HCT116 (cell line): ENCODE measurements around the gene ZNF385A. TPM values are rescaled to one million over a fixed set of nuclear protein-coding genes. Genes with fewer than 3 reads are reported as not detected.

Experiments used
- ATAC-seq: fragments of 200-7000 bp; cut with Tn5 transposase; 2 replicates; pipeline ENCODE4 v1.9.1; 2020; ENCODE audit warnings: mild to moderate bottlenecking, moderate library complexity
- BruUV-seq: library from RNA; stranded (reverse); fragments of 400-500 nt; replicated peaks from 2 replicates; lab custom pipeline; 2021; lab: Mats Ljungman, UMichigan
- CTCF ChIA-PET: fragments of 300-600 bp; sonication (Branson Sonifier 250); formaldehyde crosslinking; loops from one replicate; lab custom pipeline; 2021; ENCODE audit warnings: antibody characterized with exemption; lab: Charles Lee
- POLR2A ChIA-PET: fragments of 300-600, 350-600 bp; sonication (Branson Sonifier 250); formaldehyde crosslinking; loops from one replicate; lab custom pipeline; 2021; ENCODE audit warnings: antibody characterized with exemption; lab: Charles Lee
- RAD21 ChIA-PET, 2 experiments: fragments of 300-600 bp; sonication (Branson Sonifier 250); formaldehyde crosslinking; loops; one replicate each; lab custom pipeline; 2023; ENCODE audit warnings: low total read pairs in 2 of 2; ENCODE audit not compliant: uncharacterized antibody in 2 of 2, unreplicated experiment in 2 of 2, low non-redundant PET in 1 of 2; lab: Charles Lee
- DNase-seq: peaks from one replicate; pipeline ENCODE4 v3.0.0-alpha.2; 2010; ENCODE audit warnings: low read depth, low spot score
- H2AFZ ChIP-seq: fragments of 200-600 bp; shearing (Covaris generic), sonication (generic); 2 replicates; pipeline ENCODE4 v1.6.1; 2017; ENCODE audit warnings: low read depth, mixed run types, mixed read lengths, antibody characterized with exemption, low read length; ENCODE audit not compliant: poor library complexity, severe bottlenecking
- H3K27ac ChIP-seq: 2 replicates; pipeline ENCODE4 v1.5.1; 2012; ENCODE audit warnings: low read depth, low read length
- H3K27me3 ChIP-seq: fragments of 200-600 bp; sonication (generic); 2 replicates; pipeline ENCODE4 v1.6.1; 2016; ENCODE audit warnings: mixed run types, low read length, mixed read lengths; ENCODE audit not compliant: insufficient read depth
- H3K36me3 ChIP-seq, 2 experiments: fragments of 200-500 bp in 1 of 2; fragments of 200-600 bp in 1 of 2; sonication (Bioruptor generic) in 1 of 2; sonication (generic) in 1 of 2; 2 replicates each; pipeline versions ENCODE4 v1.5.1 to v1.6.1; 2014 to 2016; ENCODE audit warnings: low read length in 2 of 2, inconsistent platforms in 1 of 2, mixed read lengths in 1 of 2, mixed run types in 1 of 2; ENCODE audit not compliant: insufficient read depth in 2 of 2, control insufficient read depth in 1 of 2
- H3K4me1 ChIP-seq, 2 experiments: fragments of 200-600 bp in 1 of 2; sonication (generic) in 1 of 2; 2 replicates each; pipeline versions ENCODE4 v1.5.1 to v1.6.1; 2012 to 2017; ENCODE audit warnings: low read length in 2 of 2, inconsistent platforms in 1 of 2, mild to moderate bottlenecking in 1 of 2, mixed read lengths in 1 of 2, mixed run types in 1 of 2, moderate library complexity in 1 of 2; ENCODE audit not compliant: insufficient read depth in 2 of 2, control insufficient read depth in 1 of 2
- H3K4me2 ChIP-seq: fragments of 200-600 bp; sonication (generic); 2 replicates; pipeline ENCODE4 v1.6.1; 2017; ENCODE audit warnings: mixed run types, low read length, mixed read lengths
- H3K4me3 ChIP-seq, 2 experiments: fragments of 200-600 bp in 1 of 2; sonication (generic) in 1 of 2; replicated peaks in 1 of 2; 2 replicates each; pipeline ENCODE4 v1.5.1; 2011 to 2016; ENCODE audit warnings: low read length in 2 of 2, control low read depth in 1 of 2, low read depth in 1 of 2, mild to moderate bottlenecking in 1 of 2, mixed read lengths in 1 of 2, mixed run types in 1 of 2
- H3K79me2 ChIP-seq: fragments of 200-600 bp; sonication (generic); 2 replicates; pipeline ENCODE4 v1.6.1; 2017; ENCODE audit warnings: mild to moderate bottlenecking, mixed run types, low read length, moderate library complexity, mixed read lengths; ENCODE audit not compliant: insufficient read depth
- H3K9ac ChIP-seq: fragments of 200-600 bp; sonication (generic); 2 replicates; pipeline ENCODE4 v1.6.1; 2016; ENCODE audit warnings: low read length, mixed read lengths
- H3K9me2 ChIP-seq: fragments of 200-600 bp; sonication (generic), shearing (Covaris generic); 2 replicates; pipeline ENCODE4 v1.6.1; 2017; ENCODE audit warnings: mixed run types, mild to moderate bottlenecking, moderate library complexity; ENCODE audit not compliant: insufficient read depth
- H3K9me3 ChIP-seq, 2 experiments: fragments of 200-500 bp in 1 of 2; fragments of 200-600 bp in 1 of 2; sonication (Bioruptor generic) in 1 of 2; sonication (generic) in 1 of 2; 2 replicates each; pipeline ENCODE4 v1.6.1; 2014 to 2017; ENCODE audit warnings: low read length in 2 of 2, mixed read lengths in 2 of 2, inconsistent platforms in 1 of 2, low read depth in 1 of 2, mild to moderate bottlenecking in 1 of 2, mixed run types in 1 of 2, moderate library complexity in 1 of 2; ENCODE audit not compliant: control insufficient read depth in 1 of 2, insufficient read depth in 1 of 2
- H4K20me1 ChIP-seq: fragments of 200-600 bp; sonication (generic), shearing (Covaris generic); 2 replicates; pipeline ENCODE4 v1.6.1; 2017; ENCODE audit warnings: mixed run types, mild to moderate bottlenecking, moderate library complexity; ENCODE audit not compliant: insufficient read depth
- EGR1 ChIP-seq: IDR thresholded peaks from 2 replicates; pipeline ENCODE4 v1.6.1; 2012; ENCODE audit warnings: low read depth
- ELF1 ChIP-seq: IDR thresholded peaks from 2 replicates; pipeline ENCODE4 v1.6.1; 2012; ENCODE audit warnings: low read depth, borderline replicate concordance
- EZH2phosphoT487 ChIP-seq: fragments of 200-600 bp; IDR thresholded peaks from 2 replicates; pipeline ENCODE4 v1.6.1; 2018; ENCODE audit warnings: antibody characterized with exemption, borderline replicate concordance
- FOSL1 ChIP-seq: IDR thresholded peaks from 2 replicates; pipeline ENCODE4 v1.6.1; 2012; ENCODE audit warnings: low read depth
- JUND ChIP-seq: IDR thresholded peaks from 2 replicates; pipeline ENCODE4 v1.6.1; 2012
- RAD21 ChIP-seq: IDR thresholded peaks from 2 replicates; pipeline ENCODE4 v1.6.1; 2012; ENCODE audit warnings: low read depth, mild to moderate bottlenecking
- SP1 ChIP-seq: IDR thresholded peaks from 2 replicates; pipeline ENCODE4 v1.6.1; 2012; ENCODE audit warnings: low read depth
- SRF ChIP-seq: IDR thresholded peaks from 2 replicates; pipeline ENCODE4 v1.6.1; 2012; ENCODE audit warnings: low read depth
- ZFX ChIP-seq: fragments of 450-650 bp; IDR thresholded peaks from 2 replicates; pipeline ENCODE4 v1.6.1; 2017
- ZNF274 ChIP-seq: fragments of 200-500 bp; sonication (Bioruptor generic); IDR thresholded peaks from 2 replicates; pipeline ENCODE4 v1.6.1; 2014; ENCODE audit warnings: mild to moderate bottlenecking, low read depth, low read length, inconsistent platforms
- intact Hi-C: fragments of 100-400 bp; cut with micrococcal nuclease; formaldehyde crosslinking; loops from 2 replicates; pipeline ENCODE4 v1.10.0; 2022
- total RNA-seq: library from RNA; stranded (reverse); gene quantifications from one replicate; pipeline ENCODE4 v1.2.1, GENCODE V29; 2021; ENCODE audit not compliant: unreplicated experiment
- TF ChIP-seq, protein P1 (sequence below), 3 experiments: fragments of 200-600 bp in 1 of 3; sonication (generic) in 1 of 3; IDR thresholded peaks in 2 of 3; conservative IDR thresholded peaks in 1 of 3; 2 replicates each; pipeline ENCODE4 v1.5.1; 2012 to 2017; ENCODE audit warnings: low read depth in 2 of 3, low read length in 2 of 3, antibody characterized with exemption in 1 of 3, borderline replicate concordance in 1 of 3, control low read depth in 1 of 3, mild to moderate bottlenecking in 1 of 3, mixed read lengths in 1 of 3, mixed run types in 1 of 3, moderate library complexity in 1 of 3; ENCODE audit not compliant: insufficient read depth in 1 of 3
- TF ChIP-seq, protein P2 (sequence below): IDR thresholded peaks from 2 replicates; pipeline ENCODE4 v1.6.1; 2012
- TF ChIP-seq, protein P3 (sequence below): IDR thresholded peaks from 2 replicates; pipeline ENCODE4 v1.6.1; 2012

Gene ZNF385A
- total RNA-seq, 1 experiment from 2014 or later: 34.7 TPM

DNA sequence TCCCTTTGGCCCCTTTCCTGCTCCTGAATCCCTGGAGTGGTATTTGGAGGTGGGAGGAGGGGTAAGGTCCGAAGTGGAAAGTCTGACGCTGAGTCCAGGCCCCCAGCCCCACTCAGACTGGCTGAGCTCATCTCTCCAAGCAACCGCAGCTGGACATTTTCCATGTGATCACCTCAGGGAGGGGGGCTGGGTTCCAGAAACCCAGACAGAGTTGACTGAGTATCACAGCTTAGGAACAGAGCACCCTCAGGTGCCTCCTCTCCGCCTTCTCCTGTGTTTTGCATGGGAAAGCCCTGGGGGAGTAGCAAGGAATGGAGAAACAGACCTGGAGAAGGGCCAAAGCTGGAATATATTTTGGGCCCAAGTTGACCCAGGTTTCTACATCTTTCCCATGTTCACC, 42.6 kb upstream of the ZNF385A start:
- ChIA-PET CTCF (interaction anchor here (2.3 kb wide), 1 partner anchor 28 kb away, joined by 10 read pairs; no protein-coding TSS in a partner anchor), RAD21 (no interaction called here)

DNA sequence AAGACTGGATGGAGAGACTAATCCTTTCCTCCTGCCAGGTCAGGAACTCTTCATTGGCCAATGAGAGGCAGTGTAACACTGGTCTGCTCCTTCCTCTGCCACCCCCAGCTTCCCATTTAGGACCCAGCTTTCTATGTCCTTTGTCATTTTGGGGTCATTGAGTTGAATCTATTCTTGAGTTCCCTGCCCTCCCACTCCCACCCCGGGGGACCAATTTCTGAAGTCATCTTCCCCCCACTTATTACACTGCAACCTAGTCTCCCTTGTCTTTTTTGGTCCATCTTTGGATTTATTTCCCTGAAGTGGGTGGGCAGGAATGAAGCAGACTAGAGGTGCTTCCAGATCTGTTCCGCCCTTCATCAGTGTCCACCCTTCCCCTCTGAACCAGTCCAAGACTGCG, 42.2 kb upstream of the ZNF385A start:
- Histone ChIP-seq H4K20me1 (no peaks in the 10 kb centered on the region), H3K4me1 (peaks cover 3 to 28% of the 10 kb centered on the region in 2 experiments), H2AFZ (no peak overlapping the region), H3K9me2 (no peaks in the 10 kb centered on the region), H3K4me2 (no peak overlapping the region), H3K79me2 (no peaks in the 10 kb centered on the region), H3K4me3 (no peak overlapping the region), H3K9ac (no peak overlapping the region), H3K27ac (no peak overlapping the region), H3K9me3 (no peaks in the 10 kb centered on the region), H3K27me3 (no peaks in the 10 kb centered on the region), H3K36me3 (no peaks in the 10 kb centered on the region)
- ChIA-PET CTCF (no interaction called here), POLR2A (no interaction called here), RAD21 (no interaction called here)
- DNase-seq (no peak), ATAC-seq (no peak)
- intact Hi-C loops: no loop called here
- no TSS peak for BruUV-seq
- TF ChIP-seq SRF (no peak), RAD21 (no peak), EGR1 (no peak), ELF1 (no peak), ZFX (no peak), JUND (no peak), ZNF274 (no peak)
- TF ChIP-seq, protein P1, sequence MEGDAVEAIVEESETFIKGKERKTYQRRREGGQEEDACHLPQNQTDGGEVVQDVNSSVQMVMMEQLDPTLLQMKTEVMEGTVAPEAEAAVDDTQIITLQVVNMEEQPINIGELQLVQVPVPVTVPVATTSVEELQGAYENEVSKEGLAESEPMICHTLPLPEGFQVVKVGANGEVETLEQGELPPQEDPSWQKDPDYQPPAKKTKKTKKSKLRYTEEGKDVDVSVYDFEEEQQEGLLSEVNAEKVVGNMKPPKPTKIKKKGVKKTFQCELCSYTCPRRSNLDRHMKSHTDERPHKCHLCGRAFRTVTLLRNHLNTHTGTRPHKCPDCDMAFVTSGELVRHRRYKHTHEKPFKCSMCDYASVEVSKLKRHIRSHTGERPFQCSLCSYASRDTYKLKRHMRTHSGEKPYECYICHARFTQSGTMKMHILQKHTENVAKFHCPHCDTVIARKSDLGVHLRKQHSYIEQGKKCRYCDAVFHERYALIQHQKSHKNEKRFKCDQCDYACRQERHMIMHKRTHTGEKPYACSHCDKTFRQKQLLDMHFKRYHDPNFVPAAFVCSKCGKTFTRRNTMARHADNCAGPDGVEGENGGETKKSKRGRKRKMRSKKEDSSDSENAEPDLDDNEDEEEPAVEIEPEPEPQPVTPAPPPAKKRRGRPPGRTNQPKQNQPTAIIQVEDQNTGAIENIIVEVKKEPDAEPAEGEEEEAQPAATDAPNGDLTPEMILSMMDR (IDR thresholded peaks at IDR 0.05 in 2 of 3, conservative IDR thresholded peaks at IDR 0.05 in 1 of 3; ENCODE audit: borderline replicate concordance in 1 of 3, insufficient read depth in 1 of 3, low read depth in 2 of 3, low read length in 2 of 3): no peak

More for the DNA sequence above, 42.6 kb upstream of the ZNF385A start:
- TF ChIP-seq EZH2phosphoT487 (no peak), SRF (no peak), FOSL1 (no peak), SP1 (no peak), RAD21 (no peak), ZNF274 (no peak), EGR1 (no peak)
- TF ChIP-seq, protein P2, sequence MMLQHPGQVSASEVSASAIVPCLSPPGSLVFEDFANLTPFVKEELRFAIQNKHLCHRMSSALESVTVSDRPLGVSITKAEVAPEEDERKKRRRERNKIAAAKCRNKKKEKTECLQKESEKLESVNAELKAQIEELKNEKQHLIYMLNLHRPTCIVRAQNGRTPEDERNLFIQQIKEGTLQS: no peak
- TF ChIP-seq, protein P3, sequence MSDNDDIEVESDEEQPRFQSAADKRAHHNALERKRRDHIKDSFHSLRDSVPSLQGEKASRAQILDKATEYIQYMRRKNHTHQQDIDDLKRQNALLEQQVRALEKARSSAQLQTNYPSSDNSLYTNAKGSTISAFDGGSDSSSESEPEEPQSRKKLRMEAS: no peak
- TF ChIP-seq, all 23 proteins: peak for 0
- Histone ChIP-seq H3K4me3 (no peak overlapping the region), H3K4me1 (peaks cover 4 to 29% of the 10 kb centered on the region in 2 experiments), H3K27ac (no peak overlapping the region), H3K9me3 (no peaks in the 10 kb centered on the region), H3K9ac (no peak overlapping the region), H3K79me2 (no peaks in the 10 kb centered on the region), H2AFZ (no peak overlapping the region), H3K27me3 (no peaks in the 10 kb centered on the region), H3K4me2 (no peak overlapping the region), H3K36me3 (no peaks in the 10 kb centered on the region), H4K20me1 (no peaks in the 10 kb centered on the region), H3K9me2 (no peaks in the 10 kb centered on the region)
- BruUV-seq: no TSS peak
- ATAC-seq (no peak), DNase-seq (no peak)
- POLR2A ChIA-PET: no interaction called here
- intact Hi-C loops: no loop called here
